Activated CD8-positive, alpha-beta memory T cell treated with anti-CD3 and anti-CD28 coated beads, Interleukin-2, amount 10 ng/mL, durations not matched to agents 7 days and 5 days (primary cell): ENCODE results near the gene SUPT5H. TPM values are rescaled to one million over a fixed set of nuclear protein-coding genes. Genes with fewer than 3 reads are reported as not detected.
A peak's percentile ranks its signal among the peaks of the same experiment; 100 is the strongest.

ENCODE experiments used
- ATAC-seq: fragments of 150-1000 bp; cut with Tn5 transposase; one replicate; pipeline ENCODE4 v1.10.0; 2021; ENCODE audit warnings: moderate library complexity
- CTCF ChIA-PET: fragments of 350-600 bp; sonication (Branson Sonifier 250); formaldehyde crosslinking; loops from one replicate; lab custom pipeline; 2021; ENCODE audit warnings: antibody characterized with exemption; lab: Charles Lee
- DNase-seq: peaks from one replicate; pipeline ENCODE4 v3.0.0-alpha.2; 2020
- H3K27ac Mint-ChIP-seq: one replicate; pipeline ENCODE4 v1.8.0; 2021; ENCODE audit warnings: mild to moderate bottlenecking, mixed read lengths
- H3K27me3 Mint-ChIP-seq: one replicate; pipeline ENCODE4 v1.8.0; 2021; ENCODE audit warnings: mixed read lengths
- H3K36me3 Mint-ChIP-seq: one replicate; pipeline ENCODE4 v1.8.0; 2021; ENCODE audit warnings: mild to moderate bottlenecking, mixed read lengths
- H3K4me1 Mint-ChIP-seq: one replicate; pipeline ENCODE4 v1.8.0; 2021; ENCODE audit warnings: mixed read lengths
- H3K4me3 Mint-ChIP-seq: one replicate; pipeline ENCODE4 v1.8.0; 2021; ENCODE audit warnings: mild to moderate bottlenecking, moderate library complexity, mixed read lengths
- H3K9me3 Mint-ChIP-seq: one replicate; pipeline ENCODE4 v1.8.0; 2022; ENCODE audit warnings: low read depth, mixed read lengths
- total RNA-seq, 2 experiments: library from RNA; stranded (reverse); gene quantifications; one replicate each; pipeline ENCODE4 v1.2.3, GENCODE V29; 2021

Gene SUPT5H
- total RNA-seq, 2 experiments from 2014 or later, result 144 to 181 TPM

- H3K4me3 Mint-ChIP-seq, result no peak overlapping the region
- DNase-seq, result no peak
- CTCF ChIA-PET, result interaction anchor here (0.9 to 4.5 kb wide), 4 partner anchors 7 to 194 kb away, joined by 3 to 76 read pairs (median 4); partner anchors contain the start of genes MED29 and PAF1
- H3K4me1 Mint-ChIP-seq, result peaks cover 56% of the 10 kb centered on the region
- H3K27ac Mint-ChIP-seq, result peak overlapping the region; percentile 89
- no peak for ATAC-seq
- peaks cover 22% of the 10 kb centered on the region for H3K36me3 Mint-ChIP-seq
- no peaks in the 10 kb centered on the region for H3K9me3 Mint-ChIP-seq
- H3K27me3 Mint-ChIP-seq, result no peaks in the 10 kb centered on the region
These were observed 40.0 kb upstream of the SUPT5H start for GRCh38 chr19:39405261-39405957.

GRCh38 chr19:39405958-39406655 lies 39.3 kb upstream of the SUPT5H start:
- ATAC-seq, result peak; percentile 6
- H3K36me3 Mint-ChIP-seq, result peaks cover 25% of the 10 kb centered on the region
- H3K27ac Mint-ChIP-seq, result peak overlapping the region; percentile 89
- peak overlapping the region; percentile 84 for H3K4me3 Mint-ChIP-seq
- peak; percentile 93 for DNase-seq
- H3K9me3 Mint-ChIP-seq, result no peaks in the 10 kb centered on the region
- H3K27me3 Mint-ChIP-seq, result no peaks in the 10 kb centered on the region
- H3K4me1 Mint-ChIP-seq, result peaks cover 57% of the 10 kb centered on the region
- CTCF ChIA-PET, result interaction anchor here (4.5 kb wide), 1 partner anchor 8 kb away, joined by 76 read pairs; no protein-coding TSS in a partner anchor

GRCh38 chr19:39406656-39407409 lies 38.5 kb upstream of the SUPT5H start, which contains the start of gene ZFP36:
ZFP36 (plus strand) TSS chr19:39406847; CDS start chr19:39406905, 58 bp downstream.
- DNase-seq (peak; percentile 92), ATAC-seq (peak; percentile 35)
- Mint-ChIP-seq H3K9me3 (no peaks in the 10 kb centered on the region), H3K27ac (peak within 1 kb of the TSS; percentile 98), H3K27me3 (no peaks in the 10 kb centered on the region), H3K4me3 (peak within 1 kb of the TSS; percentile 84), H3K36me3 (peaks cover 27% of the 10 kb centered on the region), H3K4me1 (peaks cover 56% of the 10 kb centered on the region)
- CTCF ChIA-PET, result interaction anchor here (1.3 to 4.5 kb wide), 3 partner anchors 9 to 67 kb away, joined by 3 to 76 read pairs (median 13); partner anchors contain the start of genes MED29 and PAF1

GRCh38 chr19:39407410-39407659 lies 38.0 kb upstream of the SUPT5H start:
- Mint-ChIP-seq H3K9me3 (no peaks in the 10 kb centered on the region), H3K4me1 (peaks cover 54% of the 10 kb centered on the region), H3K27me3 (no peaks in the 10 kb centered on the region), H3K4me3 (peak overlapping the region; percentile 84), H3K36me3 (peaks cover 27% of the 10 kb centered on the region), H3K27ac (peak overlapping the region; percentile 98)
- DNase-seq, result no peak
- ATAC-seq, result no peak
- CTCF ChIA-PET, result interaction anchor here (1.3 to 4.5 kb wide), 3 partner anchors 9 to 68 kb away, joined by 3 to 76 read pairs (median 13); partner anchors contain the start of genes MED29 and PAF1

- H3K27ac Mint-ChIP-seq, result peak overlapping the region; percentile 98
- peak overlapping the region; percentile 84 for H3K4me3 Mint-ChIP-seq
- no peaks in the 10 kb centered on the region for H3K27me3 Mint-ChIP-seq
- peaks cover 50% of the 10 kb centered on the region for H3K4me1 Mint-ChIP-seq
- DNase-seq, result peak; percentile 92
- peak; percentile 3 for ATAC-seq
- peaks cover 27% of the 10 kb centered on the region for H3K36me3 Mint-ChIP-seq
- no peaks in the 10 kb centered on the region for H3K9me3 Mint-ChIP-seq
- CTCF ChIA-PET, result interaction anchor here (1.3 to 4.5 kb wide), 4 partner anchors 10 to 68 kb away, joined by 3 to 76 read pairs (median 9); partner anchors contain the start of genes MED29, PAF1 and RPS16
These were observed 37.6 kb upstream of the SUPT5H start for GRCh38 chr19:39407660-39408391.

GRCh38 chr19:39408392-39409207 lies 36.8 kb upstream of the SUPT5H start:
- peak; percentile 61 for DNase-seq
- Mint-ChIP-seq H3K4me3 (peak overlapping the region; percentile 84), H3K36me3 (peaks cover 27% of the 10 kb centered on the region), H3K4me1 (peaks cover 47% of the 10 kb centered on the region), H3K27ac (peak overlapping the region; percentile 98), H3K9me3 (no peaks in the 10 kb centered on the region), H3K27me3 (no peaks in the 10 kb centered on the region)
- CTCF ChIA-PET, result interaction anchor here (1.0 to 4.5 kb wide), 5 partner anchors 10 to 81 kb away, joined by 3 to 76 read pairs (median 5); partner anchors contain the start of genes MED29, PAF1 and RPS16
- no peak for ATAC-seq

- H3K27ac Mint-ChIP-seq, result peak overlapping the region; percentile 98
- H3K27me3 Mint-ChIP-seq, result no peaks in the 10 kb centered on the region
- H3K4me3 Mint-ChIP-seq, result peak overlapping the region; percentile 84
- ATAC-seq, result peak; percentile 5
- CTCF ChIA-PET, result interaction anchor here (1.0 to 4.5 kb wide), 4 partner anchors 11 to 82 kb away, joined by 3 to 76 read pairs (median 9); partner anchors contain the start of genes MED29, PAF1 and RPS16
- DNase-seq, result peak; percentile 93
- peaks cover 50% of the 10 kb centered on the region for H3K4me1 Mint-ChIP-seq
- H3K9me3 Mint-ChIP-seq, result no peaks in the 10 kb centered on the region
- peaks cover 29% of the 10 kb centered on the region for H3K36me3 Mint-ChIP-seq
These were observed 36.0 kb upstream of the SUPT5H start for GRCh38 chr19:39409208-39410016.

GRCh38 chr19:39410017-39410830 lies 35.2 kb upstream of the SUPT5H start:
- H3K36me3 Mint-ChIP-seq, result peaks cover 31% of the 10 kb centered on the region
- peaks cover 50% of the 10 kb centered on the region for H3K4me1 Mint-ChIP-seq
- H3K27ac Mint-ChIP-seq, result peak overlapping the region; percentile 87
- DNase-seq (peak; percentile 82), ATAC-seq (peak; percentile 20)
- H3K27me3 Mint-ChIP-seq, result no peaks in the 10 kb centered on the region
- peak overlapping the region; percentile 84 for H3K4me3 Mint-ChIP-seq
- CTCF ChIA-PET, result interaction anchor here (4.5 kb wide), 1 partner anchor 12 kb away, joined by 76 read pairs; no protein-coding TSS in a partner anchor
- no peaks in the 10 kb centered on the region for H3K9me3 Mint-ChIP-seq

- Mint-ChIP-seq H3K9me3 (no peaks in the 10 kb centered on the region), H3K4me1 (peaks cover 47% of the 10 kb centered on the region), H3K27me3 (no peaks in the 10 kb centered on the region), H3K27ac (peak overlapping the region; percentile 87), H3K4me3 (peak overlapping the region; percentile 84), H3K36me3 (peaks cover 31% of the 10 kb centered on the region)
- CTCF ChIA-PET, result interaction anchor here (1.9 to 2.3 kb wide), 3 partner anchors 9 to 289 kb away, joined by 7 to 152 read pairs (median 46); no protein-coding TSS in a partner anchor
- no peak for ATAC-seq
- DNase-seq, result no peak
These were observed 34.6 kb upstream of the SUPT5H start for GRCh38 chr19:39410831-39411080.

GRCh38 chr19:39411081-39411831 lies 34.1 kb upstream of the SUPT5H start:
- H3K27ac Mint-ChIP-seq, result peak overlapping the region; percentile 87
- H3K4me1 Mint-ChIP-seq, result peaks cover 42% of the 10 kb centered on the region
- H3K27me3 Mint-ChIP-seq, result no peaks in the 10 kb centered on the region
- H3K36me3 Mint-ChIP-seq, result peaks cover 31% of the 10 kb centered on the region
- DNase-seq (no peak), ATAC-seq (no peak)
- peak overlapping the region; percentile 84 for H3K4me3 Mint-ChIP-seq
- H3K9me3 Mint-ChIP-seq, result no peaks in the 10 kb centered on the region
- CTCF ChIA-PET, result interaction anchor here (1.0 to 2.3 kb wide), 20 partner anchors 9 to 301 kb away, joined by 3 to 152 read pairs (median 6); partner anchors contain the start of genes GMFG, MED29, PAF1 and RPS16
